H1 (cell line): ENCODE data around the gene GZF1. TPM values are rescaled to one million over a fixed set of nuclear protein-coding genes. Genes with fewer than 3 reads are reported as not detected.

Experiments
- CTCF ChIA-PET: fragments of 300-600 bp; sonication (Branson Sonifier 250); formaldehyde crosslinking; loops from one replicate; lab custom pipeline; 2021; ENCODE audit not compliant: partially characterized antibody; lab: Charles Lee
- POLR2A ChIA-PET: fragments of 300-600 bp; sonication (Branson Sonifier 250); formaldehyde crosslinking; loops from one replicate; lab custom pipeline; 2021; ENCODE audit warnings: inconsistent platforms; ENCODE audit not compliant: partially characterized antibody; lab: Charles Lee
- DNase-seq, 2 experiments: peaks; one replicate each; pipeline versions ENCODE4 v3.0.0 to v3.0.0-alpha.2; 2010 to 2022; ENCODE audit warnings: low spot score in 2 of 2, low read depth in 1 of 2, mixed read lengths in 1 of 2
- FAIRE-seq: peaks from 2 replicates; lab custom pipeline; 2011; peaks lifted over from hg19 to GRCh38; lab: Jason Lieb, UNC
- H2AFZ ChIP-seq: 2 replicates; pipeline ENCODE4 v1.8.1; 2012; ENCODE audit warnings: low read length, inconsistent platforms
- H2AK5ac ChIP-seq: 2 replicates; pipeline ENCODE4 v1.6.1; 2013; ENCODE audit warnings: low read depth, low read length
- H2BK120ac ChIP-seq: replicated peaks from 2 replicates; pipeline ENCODE3; 2013; ENCODE audit warnings: low read depth, low read length, inconsistent platforms
- H2BK12ac ChIP-seq: 2 replicates; pipeline ENCODE4 v1.6.1; 2013; ENCODE audit warnings: low read depth, low read length
- H2BK15ac ChIP-seq: 2 replicates; pipeline ENCODE4 v1.6.1; 2013; ENCODE audit warnings: low read length
- H2BK20ac ChIP-seq: 2 replicates; pipeline ENCODE4 v1.6.1; 2013; ENCODE audit warnings: low read length
- H2BK5ac ChIP-seq: 2 replicates; pipeline ENCODE4 v1.6.1; 2013; ENCODE audit warnings: low read depth, low read length
- H3K14ac ChIP-seq: 2 replicates; pipeline ENCODE4 v1.6.1; 2013; ENCODE audit warnings: inconsistent platforms; ENCODE audit not compliant: insufficient read length
- H3K18ac ChIP-seq: 2 replicates; pipeline ENCODE4 v1.6.1; 2013; ENCODE audit warnings: low read length; ENCODE audit errors: extremely low read depth
- H3K23ac ChIP-seq: 2 replicates; pipeline ENCODE4 v1.6.1; 2013; ENCODE audit warnings: inconsistent platforms; ENCODE audit not compliant: insufficient read length
- H3K23me2 ChIP-seq: 2 replicates; pipeline ENCODE4 v1.6.1; 2013; ENCODE audit warnings: low read depth, low read length
- H3K27ac ChIP-seq: 2 replicates; pipeline ENCODE4 v1.6.1; 2011; ENCODE audit warnings: low read depth, low read length, inconsistent platforms
- H3K27me3 ChIP-seq, 4 experiments: replicated peaks in 1 of 4; 1 replicate in 1 of 4; 2 replicates in 3 of 4; pipeline versions ENCODE4 v1.6.1 to v1.8.1; 2011 to 2013; ENCODE audit warnings: low read length in 3 of 4, mild to moderate bottlenecking in 3 of 4, inconsistent platforms in 2 of 4, mixed read lengths in 2 of 4, moderate library complexity in 1 of 4; ENCODE audit not compliant: control insufficient read depth in 3 of 4, insufficient read depth in 3 of 4; ENCODE audit errors: extremely low read depth in 1 of 4
- H3K36me3 ChIP-seq, 4 experiments: 2 replicates each; pipeline versions ENCODE4 v1.6.1 to v1.8.1; 2011 to 2013; ENCODE audit warnings: mild to moderate bottlenecking in 4 of 4, low read length in 3 of 4, moderate library complexity in 2 of 4, control low read depth in 1 of 4, inconsistent platforms in 1 of 4; ENCODE audit not compliant: insufficient read depth in 4 of 4, control insufficient read depth in 2 of 4
- H3K4ac ChIP-seq: replicated peaks from 2 replicates; pipeline ENCODE3; 2013; ENCODE audit warnings: low read length, low read depth, mixed read lengths, inconsistent platforms; ENCODE audit not compliant: insufficient read length
- H3K4me1 ChIP-seq, 4 experiments: replicated peaks in 1 of 4; 1 replicate in 1 of 4; 2 replicates in 3 of 4; pipeline versions ENCODE4 v1.6.1 to v1.8.1; 2011 to 2013; ENCODE audit warnings: low read length in 3 of 4, inconsistent platforms in 2 of 4, mixed read lengths in 1 of 4; ENCODE audit not compliant: insufficient read depth in 4 of 4, control insufficient read depth in 3 of 4
- H3K4me2 ChIP-seq, 2 experiments: 2 replicates each; pipeline versions ENCODE4 v1.6.1 to v1.8.1; 2011 to 2013; ENCODE audit warnings: low read depth in 2 of 2, low read length in 2 of 2, control low read depth in 1 of 2, inconsistent platforms in 1 of 2, mild to moderate bottlenecking in 1 of 2; ENCODE audit not compliant: insufficient read depth in 1 of 2
- H3K4me3 ChIP-seq, 4 experiments: fragments of 200-600, 300-600 bp in 1 of 4; sonication (generic), shearing (Covaris generic), sonication (Bioruptor Twin) in 1 of 4; 2 replicates each; pipeline versions ENCODE4 v1.5.1 to v1.8.1; 2011 to 2016; ENCODE audit warnings: low read length in 4 of 4, low read depth in 3 of 4, control low read depth in 2 of 4, inconsistent platforms in 2 of 4, mild to moderate bottlenecking in 2 of 4, mixed read lengths in 1 of 4, moderate library complexity in 1 of 4; ENCODE audit not compliant: insufficient read depth in 2 of 4; ENCODE audit errors: extremely low read depth in 1 of 4
- H3K56ac ChIP-seq: replicated peaks from 2 replicates; pipeline ENCODE3; 2013; ENCODE audit warnings: low read depth, mild to moderate bottlenecking, mixed read lengths, low read length, inconsistent platforms; ENCODE audit not compliant: insufficient read length
- H3K79me1 ChIP-seq: 2 replicates; pipeline ENCODE4 v1.6.1; 2013; ENCODE audit warnings: low read depth, low read length, control low read depth
- H3K79me2 ChIP-seq, 2 experiments: 2 replicates each; pipeline versions ENCODE4 v1.6.1 to v1.8.1; 2012 to 2013; ENCODE audit warnings: low read length in 2 of 2, mild to moderate bottlenecking in 2 of 2, inconsistent platforms in 1 of 2; ENCODE audit not compliant: insufficient read depth in 2 of 2, control insufficient read depth in 1 of 2
- H3K9ac ChIP-seq, 4 experiments: replicated peaks in 1 of 4; 1 replicate in 1 of 4; 2 replicates in 3 of 4; pipeline versions ENCODE4 v1.6.1 to v1.8.1; 2011 to 2013; ENCODE audit warnings: low read depth in 3 of 4, low read length in 3 of 4, control low read depth in 2 of 4, mild to moderate bottlenecking in 2 of 4, moderate library complexity in 2 of 4, inconsistent platforms in 1 of 4; ENCODE audit errors: extremely low read depth in 1 of 4
- H3K9me3 ChIP-seq, 2 experiments: 2 replicates each; pipeline versions ENCODE4 v1.6.1 to v1.8.1; 2012 to 2013; ENCODE audit warnings: mild to moderate bottlenecking in 2 of 2, moderate library complexity in 2 of 2, control low read depth in 1 of 2, inconsistent platforms in 1 of 2, low read depth in 1 of 2, low read length in 1 of 2, mixed read lengths in 1 of 2; ENCODE audit not compliant: insufficient read depth in 2 of 2
- H4K20me1 ChIP-seq, 2 experiments: replicated peaks in 1 of 2; 2 replicates each; pipeline versions ENCODE3 to v1.8.1; 2011 to 2013; ENCODE audit warnings: inconsistent platforms in 2 of 2, low read length in 2 of 2, mild to moderate bottlenecking in 1 of 2; ENCODE audit not compliant: insufficient read depth in 2 of 2, control insufficient read depth in 1 of 2
- H4K5ac ChIP-seq: 2 replicates; pipeline ENCODE4 v1.6.1; 2013; ENCODE audit warnings: low read length, low read depth, mixed read lengths, inconsistent platforms; ENCODE audit not compliant: insufficient read length
- H4K8ac ChIP-seq: 2 replicates; pipeline ENCODE4 v1.8.0; 2013; ENCODE audit warnings: mild to moderate bottlenecking, moderate library complexity, low read length, inconsistent platforms; ENCODE audit not compliant: insufficient read depth; ENCODE audit errors: extremely low read depth
- H4K91ac ChIP-seq: replicated peaks from 2 replicates; pipeline ENCODE3; 2013; ENCODE audit warnings: low read length, mixed read lengths, inconsistent platforms; ENCODE audit not compliant: insufficient read length
- WGBS, 2 experiments: shearing (Covaris generic) in 1 of 2; methylation state at CpG; one replicate each; pipeline versions ENCODE4 v1.1.6 to v1.1.7; 2013 to 2015; ENCODE audit warnings: low lambda C conversion rate in 2 of 2, mixed read lengths in 2 of 2, inconsistent platforms in 1 of 2, low coverage in 1 of 2, missing lambda C conversion rate in 1 of 2; ENCODE audit not compliant: insufficient replicate concordance in 2 of 2, insufficient coverage in 1 of 2, insufficient read length in 1 of 2; ENCODE audit errors: extremely low coverage in 1 of 2, missing lambda C conversion rate in 1 of 2; 5-methylcytosine and 5-hydroxymethylcytosine counted together
- polyA plus RNA-seq, 7 experiments: library from polyadenylated mRNA; depleted of rRNA in 3 of 7; stranded (reverse) in 5 of 7; unstranded in 2 of 7; fragments of >200 nt in 5 of 7; fragments of 200-250 nt in 2 of 7; gene quantifications; 1 replicate in 5 of 7; 2 replicates in 1 of 7; 4 replicates in 1 of 7; pipeline versions ENCODE4 v1.2.1 to v1.2.3, GENCODE V29; 2011 to 2013; ENCODE audit warnings: missing spikeins in 2 of 7, mixed read lengths in 2 of 7
- total RNA-seq: library from RNA; stranded (reverse); fragmentation: NEBNext Ultra II Directional; extraction: Animal tissue kit (Norgen Biotek cat#: 25700); gene quantifications from 2 replicates; pipeline ENCODE4 v1.2.1, GENCODE V29; 2021

The GZF1 gene
- total and polyA plus RNA-seq, 2 of the 8 experiments (the other 6 are each of a cell fraction or from before 2014, with no cell fraction given): 8.2 to 11.9 TPM

DNA sequence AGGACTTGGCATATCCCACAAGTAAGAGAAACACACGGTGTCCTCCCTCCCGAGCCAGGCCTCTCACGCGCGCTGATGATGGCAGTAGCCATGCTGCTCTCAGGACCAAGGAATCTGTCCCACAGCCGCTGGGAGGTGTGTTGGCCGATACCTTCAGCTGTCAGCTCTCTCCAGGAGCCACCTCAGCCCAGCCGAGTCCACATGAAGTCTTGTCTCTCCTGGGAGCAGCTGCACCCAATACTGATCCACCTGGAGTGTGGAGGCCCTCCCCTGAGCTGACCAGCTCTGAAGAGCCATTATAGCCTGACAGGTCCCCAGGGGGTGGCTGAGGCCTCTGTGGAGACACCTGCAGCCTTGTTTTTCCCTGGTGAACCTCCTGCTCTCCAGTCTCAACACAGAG is 35.2 kb upstream of the GZF1 start:
- no peak overlapping the region for H3K18ac ChIP-seq
- no peak overlapping the region for H2BK20ac ChIP-seq
- H3K23ac ChIP-seq: no peak overlapping the region
- FAIRE-seq (no peak), DNase-seq (no peak)
- no peaks in the 10 kb centered on the region for H3K27me3 ChIP-seq
- peaks cover 0 to 4% of the 10 kb centered on the region in 2 experiments; a peak in 3 of 4 replicates for H3K9me3 ChIP-seq
- H2BK12ac ChIP-seq: no peak overlapping the region
- no peaks in the 10 kb centered on the region for H3K79me1 ChIP-seq
- no peak overlapping the region for H2BK5ac ChIP-seq
- H2BK15ac ChIP-seq: no peak overlapping the region
- CTCF ChIA-PET: interaction anchor here (0.6 to 1.1 kb wide), 2 partner anchors 13 to 438 kb away, joined by 3 to 5 read pairs; no protein-coding TSS in a partner anchor
- no peak overlapping the region for H3K27ac ChIP-seq
- no peak overlapping the region for H4K91ac ChIP-seq
- no peak overlapping the region for H4K5ac ChIP-seq
- POLR2A ChIA-PET: no interaction called here
- H4K8ac ChIP-seq: no peak overlapping the region
- no peaks in the 10 kb centered on the region for H3K36me3 ChIP-seq
- no peak overlapping the region for H3K4ac ChIP-seq
- no peak overlapping the region for H3K14ac ChIP-seq
- peaks cover 0 to 6% (median under 1%) of the 10 kb centered on the region in 4 experiments; a peak in 1 of 7 replicates for H3K4me1 ChIP-seq
- 81% methylated on average over 8 of the region's 8 CpGs; no CpG with 5 or more reads in 1 of the 2 experiments for WGBS, 2 experiments
- H2AK5ac ChIP-seq: no peak overlapping the region
- H3K79me2 ChIP-seq: no peaks in the 10 kb centered on the region
- H2AFZ ChIP-seq: no peak overlapping the region
- H3K4me2 ChIP-seq: no peak overlapping the region
- H3K4me3 ChIP-seq: no peak overlapping the region
- H2BK120ac ChIP-seq: no peak overlapping the region
- H3K23me2 ChIP-seq: no peaks in the 10 kb centered on the region
- no peak overlapping the region for H3K56ac ChIP-seq
- H4K20me1 ChIP-seq: no peaks in the 10 kb centered on the region
- H3K9ac ChIP-seq: no peak overlapping the region
